Fibroblast of lung (primary cell): Measurements from ENCODE around the gene SYT3. TPM values are rescaled to one million over a fixed set of nuclear protein-coding genes. Genes with fewer than 3 reads are reported as not detected.

Experiments
- DNase-seq, 2 donors: peaks; one replicate each; pipeline versions ENCODE4 v3.0.0 to v3.0.0-alpha.2; 2010; ENCODE audit warnings: low read depth in 2 of 2
- H2AFZ ChIP-seq: 2 replicates; pipeline ENCODE4 v1.5.1; 2012; ENCODE audit warnings: low read length, control low read depth, inconsistent platforms
- H3K27ac ChIP-seq: 2 replicates; pipeline ENCODE4 v1.5.1; 2011; ENCODE audit warnings: low read length, control low read depth; ENCODE audit not compliant: insufficient read depth
- H3K27me3 ChIP-seq: 2 replicates; pipeline ENCODE4 v1.5.1; 2011; ENCODE audit warnings: mild to moderate bottlenecking, low read length; ENCODE audit not compliant: control insufficient read depth, insufficient read depth
- H3K36me3 ChIP-seq: 2 replicates; pipeline ENCODE4 v1.5.1; 2011; ENCODE audit warnings: low read length; ENCODE audit not compliant: control insufficient read depth, insufficient read depth
- H3K4me1 ChIP-seq: 2 replicates; pipeline ENCODE4 v1.5.1; 2011; ENCODE audit warnings: low read length; ENCODE audit not compliant: control insufficient read depth, insufficient read depth; ENCODE audit errors: extremely low read depth
- H3K4me2 ChIP-seq: 2 replicates; pipeline ENCODE4 v1.5.1; 2011; ENCODE audit warnings: low read length, control low read depth; ENCODE audit not compliant: insufficient read depth; ENCODE audit errors: extremely low read depth
- H3K4me3 ChIP-seq, 4 experiments: fragments of 200-600 bp in 1 of 4; sonication (generic) in 1 of 4; replicated peaks in 1 of 4; 2 replicates each; pipeline ENCODE4 v1.5.1; 2011 to 2016; ENCODE audit warnings: low read length in 4 of 4, low read depth in 3 of 4, mild to moderate bottlenecking in 3 of 4, control low read depth in 2 of 4, inconsistent platforms in 1 of 4, mixed read lengths in 1 of 4; ENCODE audit not compliant: insufficient read depth in 1 of 4; ENCODE audit errors: control extremely low read depth in 1 of 4
- H3K79me2 ChIP-seq: 2 replicates; pipeline ENCODE4 v1.5.1; 2012; ENCODE audit warnings: mild to moderate bottlenecking, low read length, inconsistent platforms; ENCODE audit not compliant: control insufficient read depth, insufficient read depth
- H3K9ac ChIP-seq: 2 replicates; pipeline ENCODE4 v1.5.1; 2011; ENCODE audit warnings: mild to moderate bottlenecking, low read length, control low read depth; ENCODE audit not compliant: insufficient read depth
- H3K9me3 ChIP-seq: 2 replicates; pipeline ENCODE4 v1.5.1; 2012; ENCODE audit warnings: low read depth, low read length; ENCODE audit not compliant: control insufficient read depth, insufficient read depth
- H4K20me1 ChIP-seq: 2 replicates; pipeline ENCODE4 v1.5.1; 2011; ENCODE audit warnings: low read length; ENCODE audit not compliant: control insufficient read depth, insufficient read depth; ENCODE audit errors: extremely low read depth
- EZH2 ChIP-seq: IDR thresholded peaks from 2 replicates; pipeline ENCODE4 v1.5.1; 2012; ENCODE audit warnings: low read length, control low read depth, mild to moderate bottlenecking; ENCODE audit errors: missing control alignments
- polyA plus RNA-seq, 2 donors: library from polyadenylated mRNA; depleted of rRNA in 1 of 2; stranded (reverse) in 1 of 2; unstranded in 1 of 2; fragments of >200 nt; gene quantifications; 2 replicates each; pipeline ENCODE4 v1.2.1, GENCODE V29; 2011 to 2012; ENCODE audit warnings: missing spikeins in 1 of 2
- total RNA-seq: library from RNA; depleted of rRNA; stranded (reverse); fragments of >200 nt; gene quantifications from 2 replicates; pipeline ENCODE4 v1.2.1, GENCODE V29; 2014
- TF ChIP-seq, protein P1 (sequence below), 2 donors: IDR thresholded peaks in 1 of 2; conservative IDR thresholded peaks in 1 of 2; 1 replicate in 1 of 2; 2 replicates in 1 of 2; pipeline ENCODE4 v1.5.1; 2011 to 2012; ENCODE audit warnings: low read length in 2 of 2, control low read depth in 1 of 2, inconsistent platforms in 1 of 2, low read depth in 1 of 2, mild to moderate bottlenecking in 1 of 2

The SYT3 gene
- total and polyA plus RNA-seq, 2 donors (not counting 1 experiment from before 2014, with no cell fraction given) = not detected

- Histone ChIP-seq H4K20me1 (no peaks in the 10 kb centered on the region), H3K27me3 (peaks cover 3% of the 10 kb centered on the region), H3K4me3 (no peak overlapping the region), H3K9ac (no peak overlapping the region), H3K79me2 (no peaks in the 10 kb centered on the region), H3K4me2 (no peak overlapping the region), H3K9me3 (no peaks in the 10 kb centered on the region), H3K4me1 (peaks cover 3% of the 10 kb centered on the region), H3K36me3 (no peaks in the 10 kb centered on the region), H2AFZ (no peak overlapping the region), H3K27ac (no peak overlapping the region)
- TF ChIP-seq, protein P1, sequence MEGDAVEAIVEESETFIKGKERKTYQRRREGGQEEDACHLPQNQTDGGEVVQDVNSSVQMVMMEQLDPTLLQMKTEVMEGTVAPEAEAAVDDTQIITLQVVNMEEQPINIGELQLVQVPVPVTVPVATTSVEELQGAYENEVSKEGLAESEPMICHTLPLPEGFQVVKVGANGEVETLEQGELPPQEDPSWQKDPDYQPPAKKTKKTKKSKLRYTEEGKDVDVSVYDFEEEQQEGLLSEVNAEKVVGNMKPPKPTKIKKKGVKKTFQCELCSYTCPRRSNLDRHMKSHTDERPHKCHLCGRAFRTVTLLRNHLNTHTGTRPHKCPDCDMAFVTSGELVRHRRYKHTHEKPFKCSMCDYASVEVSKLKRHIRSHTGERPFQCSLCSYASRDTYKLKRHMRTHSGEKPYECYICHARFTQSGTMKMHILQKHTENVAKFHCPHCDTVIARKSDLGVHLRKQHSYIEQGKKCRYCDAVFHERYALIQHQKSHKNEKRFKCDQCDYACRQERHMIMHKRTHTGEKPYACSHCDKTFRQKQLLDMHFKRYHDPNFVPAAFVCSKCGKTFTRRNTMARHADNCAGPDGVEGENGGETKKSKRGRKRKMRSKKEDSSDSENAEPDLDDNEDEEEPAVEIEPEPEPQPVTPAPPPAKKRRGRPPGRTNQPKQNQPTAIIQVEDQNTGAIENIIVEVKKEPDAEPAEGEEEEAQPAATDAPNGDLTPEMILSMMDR (conservative IDR thresholded peaks at IDR 0.05 in 1 of 2, IDR thresholded peaks at IDR 0.05 in 1 of 2; ENCODE audit: low read depth in 1 of 2, low read length in 2 of 2) = no peak
- no peak for TF ChIP-seq EZH2
- no peak for DNase-seq
Measured at GRCh38 chr19:50661766-50662650, 22.3 kb upstream of the SYT3 start.

DNA sequence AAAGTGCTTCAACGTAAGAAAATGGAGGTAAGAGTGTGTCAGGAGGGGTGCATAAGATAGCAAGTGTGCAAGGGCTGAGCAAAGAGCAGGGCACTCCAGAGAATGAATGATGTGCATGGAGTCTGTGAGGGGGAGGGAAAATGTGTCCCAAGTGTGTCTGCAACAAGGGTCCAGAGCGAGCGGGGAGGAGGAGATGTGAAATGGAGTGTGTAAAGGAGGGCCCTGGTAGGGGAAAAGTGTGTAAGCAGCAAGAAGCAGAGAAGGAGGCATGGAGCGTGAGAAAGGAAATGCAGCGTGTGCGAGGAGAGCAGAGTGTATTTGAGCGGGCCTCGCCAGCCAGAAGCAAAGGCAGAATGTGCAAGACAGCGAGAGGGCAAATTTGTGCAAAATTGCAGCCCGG is 21.3 kb upstream of the SYT3 start:
- H4K20me1 ChIP-seq = no peaks in the 10 kb centered on the region
- no peak overlapping the region for H3K4me3 ChIP-seq
- no peaks in the 10 kb centered on the region for H3K36me3 ChIP-seq
- no peak for TF ChIP-seq EZH2
- TF ChIP-seq, protein P1 (conservative IDR thresholded peaks at IDR 0.05 in 1 of 2, IDR thresholded peaks at IDR 0.05 in 1 of 2; ENCODE audit: low read depth in 1 of 2, low read length in 2 of 2) = no peak
- H2AFZ ChIP-seq = no peak overlapping the region
- H3K79me2 ChIP-seq = no peaks in the 10 kb centered on the region
- no peak overlapping the region for H3K9ac ChIP-seq
- no peaks in the 10 kb centered on the region for H3K27me3 ChIP-seq
- H3K4me1 ChIP-seq = peaks cover 3% of the 10 kb centered on the region
- no peaks in the 10 kb centered on the region for H3K9me3 ChIP-seq
- H3K4me2 ChIP-seq = no peak overlapping the region
- no peak for DNase-seq
- no peak overlapping the region for H3K27ac ChIP-seq

DNA sequence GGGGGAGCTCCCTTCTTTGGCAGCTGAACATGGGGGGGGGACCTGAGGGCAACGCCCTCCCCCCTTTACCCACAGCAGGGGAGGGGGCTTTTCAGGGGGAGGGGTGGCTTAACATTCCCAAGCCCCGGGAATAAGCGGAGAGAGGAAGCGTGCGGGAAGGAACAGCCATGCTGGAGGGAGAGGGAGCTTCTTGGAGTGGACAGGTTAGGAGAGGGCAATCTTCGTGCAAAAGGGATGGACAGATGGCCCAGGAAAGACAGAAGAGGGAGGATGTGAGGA is 20.3 kb upstream of the SYT3 start:
- H3K4me2 ChIP-seq = no peak overlapping the region

More for the DNA sequence above, 20.3 kb upstream of the SYT3 start:
- Histone ChIP-seq H3K36me3 (no peaks in the 10 kb centered on the region), H2AFZ (no peak overlapping the region), H3K27ac (no peak overlapping the region), H3K4me3 (no peak overlapping the region), H3K9ac (no peak overlapping the region), H3K79me2 (no peaks in the 10 kb centered on the region), H4K20me1 (no peaks in the 10 kb centered on the region), H3K4me1 (peaks cover 3% of the 10 kb centered on the region), H3K27me3 (no peaks in the 10 kb centered on the region), H3K9me3 (no peaks in the 10 kb centered on the region)
- TF ChIP-seq, protein P1 (conservative IDR thresholded peaks at IDR 0.05 in 1 of 2, IDR thresholded peaks at IDR 0.05 in 1 of 2; ENCODE audit: low read depth in 1 of 2, low read length in 2 of 2) = no peak
- no peak for TF ChIP-seq EZH2
- DNase-seq = no peak
